LHCN-M2 (cell line): ENCODE results near the gene INSYN2B. TPM values are rescaled to one million over a fixed set of nuclear protein-coding genes. Genes with fewer than 3 reads are reported as not detected.

Experiments used
- DNase-seq: peaks from one replicate; pipeline ENCODE4 v3.0.0-alpha.2; 2012; ENCODE audit warnings: low read depth
- total RNA-seq: library from RNA; depleted of rRNA; stranded (reverse); fragments of >200 nt; gene quantifications from 2 replicates; pipeline ENCODE4 v1.2.3, GENCODE V29; 2014

INSYN2B gene
- total RNA-seq, 1 experiment from 2014 or later, result 7.4 TPM

DNA sequence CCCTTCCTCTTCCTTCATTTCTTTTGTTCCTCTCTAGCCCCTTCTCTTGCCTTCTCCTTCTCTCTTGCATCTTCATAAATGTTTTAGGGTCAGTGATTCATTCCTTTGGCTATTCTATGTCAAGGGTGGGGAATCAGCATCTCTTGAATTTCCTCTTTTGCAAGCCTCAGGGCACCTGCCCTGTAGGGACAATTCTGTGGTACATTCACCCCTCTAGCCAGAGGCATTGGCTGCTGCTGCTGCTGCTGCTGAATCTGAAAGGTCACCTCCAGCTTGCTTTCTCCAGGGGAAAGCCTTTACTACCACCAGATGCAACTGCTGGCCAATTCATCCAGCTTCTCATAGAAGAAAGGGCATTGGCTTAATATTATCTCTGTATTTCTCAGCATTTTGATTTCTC is 87.3 kb downstream of the INSYN2B start:
- peak; percentile 13 for DNase-seq

DNA sequence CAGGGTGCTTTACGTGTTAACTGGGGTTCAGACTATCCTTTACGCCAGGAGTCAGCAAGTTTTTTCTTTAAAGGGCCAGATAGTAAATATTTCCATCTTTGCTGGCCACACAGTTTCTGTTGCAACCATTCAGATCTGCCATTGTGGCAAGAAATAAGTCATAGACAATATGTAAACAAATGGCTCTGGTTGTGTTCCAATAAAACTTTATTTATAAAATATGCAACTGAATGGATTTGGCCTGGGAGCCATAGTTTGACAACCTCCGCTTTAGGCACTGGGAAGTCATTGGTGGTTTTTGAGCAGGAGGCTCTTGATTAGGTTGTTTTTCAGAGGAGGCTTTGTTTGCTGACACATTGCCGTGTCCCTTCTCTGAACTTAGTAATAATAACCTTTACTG is 90.7 kb downstream of the INSYN2B start:
- no peak for DNase-seq

DNA sequence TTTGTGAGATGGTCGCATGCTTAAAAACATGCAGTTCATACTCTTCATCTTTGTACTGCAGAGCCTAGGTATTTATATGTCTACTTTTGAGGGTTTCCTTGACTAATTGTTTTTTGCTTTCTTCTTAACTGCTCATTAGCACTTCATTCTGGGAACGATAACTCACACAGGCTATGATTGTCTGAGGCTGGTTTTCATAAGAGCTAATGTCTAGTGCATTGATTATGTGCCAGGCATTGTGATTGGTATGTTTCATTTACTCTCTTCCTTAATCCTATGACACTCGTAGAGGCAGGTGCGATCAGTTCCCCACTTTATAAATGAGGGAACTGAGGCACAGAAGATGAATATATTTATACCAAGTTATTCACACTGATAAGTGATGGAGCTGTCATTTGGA is 93.6 kb downstream of the INSYN2B start:
- no peak for DNase-seq

DNA sequence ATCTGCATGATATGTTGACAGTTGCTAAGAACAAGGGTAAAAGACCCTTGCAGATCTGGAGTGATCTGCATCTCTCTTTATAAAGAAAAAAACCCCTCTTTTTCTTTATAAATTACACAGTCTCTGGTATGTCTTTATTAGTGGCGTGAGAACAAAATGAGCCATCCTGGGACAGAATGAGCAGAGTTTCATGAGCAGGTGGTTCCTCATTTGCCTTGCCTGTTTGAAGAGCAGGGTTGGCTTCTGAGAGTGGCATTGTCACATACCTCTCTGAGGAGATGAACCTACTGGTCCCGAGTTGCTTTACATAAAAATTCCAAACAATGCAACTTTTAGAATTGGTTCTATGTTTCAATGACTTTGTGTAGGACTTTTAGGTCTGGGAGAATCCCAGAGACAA is 94.3 kb downstream of the INSYN2B start:
- DNase-seq, result no peak

DNA sequence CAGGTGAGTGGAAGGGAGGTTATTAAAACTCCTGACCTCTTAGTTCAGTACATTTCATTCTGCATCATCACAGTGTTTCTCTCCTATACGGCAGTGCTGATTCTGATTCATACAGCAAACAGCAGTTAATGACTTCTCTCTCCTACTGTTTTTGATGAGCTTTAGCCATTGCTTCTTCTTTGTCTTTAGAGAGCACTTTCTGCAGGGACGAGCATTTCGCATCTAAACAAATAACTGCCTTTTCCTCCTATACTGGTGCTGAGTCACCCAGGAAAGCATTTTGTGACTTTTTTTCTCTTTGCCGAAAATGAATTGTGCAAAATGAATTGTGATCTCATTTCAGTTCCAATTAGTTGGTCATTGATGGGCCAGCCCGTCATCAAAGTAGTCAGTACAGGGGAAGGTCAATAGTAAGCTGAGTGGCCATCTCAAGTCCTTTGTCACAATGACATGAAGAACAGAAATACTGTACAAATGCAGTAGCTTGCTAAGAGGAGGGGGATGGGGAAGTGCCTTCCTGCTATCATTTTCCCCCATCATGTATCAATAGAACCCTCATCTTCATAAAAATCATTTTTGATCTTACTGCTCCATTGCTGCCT is 98.5 kb downstream of the INSYN2B start:
- DNase-seq, result no peak

DNA sequence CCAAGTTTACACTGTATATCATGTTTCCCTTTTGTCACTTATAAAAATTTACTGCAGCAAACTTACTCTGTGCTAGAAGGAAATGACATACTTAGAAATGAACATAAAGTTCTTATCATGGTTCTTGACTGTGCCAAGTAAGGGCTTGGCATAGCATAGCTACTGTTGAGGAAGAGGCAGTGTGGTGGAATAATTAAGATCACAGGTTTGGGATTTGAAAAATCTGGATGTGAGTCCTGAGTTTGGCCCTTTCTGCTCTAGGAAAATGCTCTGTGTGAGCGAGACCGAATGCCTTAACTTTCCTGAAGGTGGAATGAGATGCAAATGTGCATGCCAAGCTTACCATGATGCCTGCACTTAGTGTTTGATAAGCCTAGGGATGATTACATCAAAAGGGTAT is 99.5 kb downstream of the INSYN2B start:
- DNase-seq, result no peak

DNA sequence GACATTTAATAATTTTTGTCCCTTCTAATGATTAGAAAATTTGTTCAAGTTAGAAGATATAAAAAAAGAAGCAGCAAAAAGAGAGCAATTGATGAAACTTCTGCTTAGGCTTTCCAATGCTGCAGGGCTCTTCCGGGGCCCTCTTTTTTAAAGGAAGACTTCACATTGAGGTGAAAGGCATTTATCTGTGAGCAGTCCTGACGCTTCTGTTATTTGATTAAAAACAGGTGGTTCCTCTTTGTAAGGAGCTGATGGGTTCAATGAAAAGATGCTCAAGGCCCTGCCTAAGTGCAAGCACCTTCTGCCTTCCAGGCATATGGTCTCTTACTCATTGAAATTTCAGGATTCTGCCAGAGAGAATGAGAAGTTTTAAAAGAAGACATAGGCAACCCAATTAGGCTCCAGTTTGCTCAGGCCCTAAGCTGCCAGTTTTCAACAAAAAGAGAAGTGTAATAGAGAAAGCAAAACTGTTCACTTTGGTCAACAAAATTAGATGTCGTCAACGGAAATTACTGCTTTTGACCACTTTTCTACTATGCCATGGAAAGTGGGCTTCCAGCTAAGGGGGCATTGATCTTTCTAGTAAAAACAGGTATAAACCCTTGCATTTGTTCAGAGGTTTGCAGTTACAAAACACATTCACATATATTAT is 100.2 kb downstream of the INSYN2B start:
- no peak for DNase-seq

DNA sequence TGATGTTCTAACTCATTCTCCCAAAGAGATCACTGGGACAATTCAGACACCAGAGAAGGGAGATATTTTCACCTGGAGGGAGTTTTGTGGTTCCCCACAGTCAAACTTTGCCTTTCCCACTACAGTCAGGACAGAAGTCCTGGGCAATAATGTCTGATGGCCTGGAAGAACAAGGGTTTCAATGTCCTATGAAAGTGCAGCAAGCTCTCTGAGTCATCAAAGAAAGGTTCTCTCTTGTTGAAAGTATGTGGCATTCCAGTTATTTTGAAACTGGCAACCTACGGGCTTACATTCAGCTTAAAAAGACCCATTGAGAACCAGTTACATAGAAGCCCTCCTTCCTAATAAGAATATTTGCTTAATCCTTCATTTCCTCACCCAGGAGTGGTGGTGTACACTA is 103.9 kb downstream of the INSYN2B start:
- peak; percentile 25 for DNase-seq

DNA sequence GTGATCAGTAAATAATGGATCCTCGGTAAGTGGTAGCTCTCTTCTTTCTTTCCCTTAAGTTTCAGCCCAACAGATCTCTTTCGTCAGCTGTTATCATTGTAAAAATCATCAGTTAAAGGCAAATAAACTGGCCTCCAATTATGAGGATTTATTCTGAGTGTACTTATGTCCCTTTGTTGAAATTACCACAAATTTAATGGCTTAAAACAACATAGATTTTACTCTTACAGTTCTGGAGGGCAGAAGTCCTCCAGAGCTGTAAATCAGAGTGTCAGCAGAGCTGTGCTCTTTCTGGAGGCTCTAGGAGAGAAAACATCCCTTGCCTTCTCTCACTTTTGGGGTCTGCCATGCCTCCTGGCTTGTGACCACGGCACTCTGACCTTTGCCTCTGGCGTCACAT is 104.6 kb downstream of the INSYN2B start:
- no peak for DNase-seq

DNA sequence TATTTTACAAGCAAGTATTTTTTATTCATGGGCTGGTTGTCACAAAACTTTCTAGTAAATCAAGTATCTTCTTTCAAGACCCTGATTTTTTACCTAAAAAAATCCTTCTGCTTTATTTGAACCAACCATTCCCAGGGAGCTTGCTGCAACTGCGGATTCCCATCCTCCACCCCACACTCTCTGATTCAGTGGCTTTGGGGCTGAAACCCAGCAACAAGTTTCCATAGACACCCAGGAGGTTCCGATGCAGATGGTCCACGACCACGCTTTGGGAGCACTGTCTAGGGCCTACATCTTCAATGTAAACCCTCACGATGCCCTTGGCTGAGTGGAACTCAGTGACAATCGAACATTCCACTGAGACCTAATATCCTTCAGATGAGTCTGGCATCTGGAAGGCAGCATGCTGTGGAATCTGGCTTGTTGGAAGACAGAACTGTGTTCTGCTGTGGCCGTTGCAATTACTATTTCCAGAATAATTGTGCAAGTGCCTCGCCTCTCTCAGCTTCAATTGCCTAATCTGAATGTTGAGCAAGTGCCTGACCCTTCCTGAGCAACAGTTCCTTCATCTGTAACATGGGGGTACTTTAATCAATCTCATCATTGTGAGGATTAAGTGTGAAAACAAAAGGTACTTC is 105.1 kb downstream of the INSYN2B start:
- DNase-seq, result peak; percentile 10

DNA sequence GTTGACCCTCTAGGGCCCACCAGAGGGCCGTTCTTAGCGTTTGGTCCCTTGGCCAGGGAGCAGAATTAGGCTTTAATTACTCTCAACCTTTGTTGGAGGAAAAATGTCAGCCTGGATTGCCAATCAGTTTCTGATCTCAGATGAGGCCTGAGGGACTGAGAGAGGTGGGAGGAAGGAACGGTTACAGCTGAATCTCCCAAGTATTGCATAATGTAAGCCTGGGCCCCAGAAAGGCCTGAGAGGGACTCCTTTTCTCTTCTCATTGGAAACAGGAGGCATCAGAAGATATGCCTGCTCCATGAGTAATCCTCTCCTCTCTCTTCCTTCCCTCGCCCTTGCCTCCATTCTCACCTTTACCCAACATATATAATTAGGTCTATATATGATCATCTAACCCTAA is 105.7 kb downstream of the INSYN2B start:
- DNase-seq, result no peak

DNA sequence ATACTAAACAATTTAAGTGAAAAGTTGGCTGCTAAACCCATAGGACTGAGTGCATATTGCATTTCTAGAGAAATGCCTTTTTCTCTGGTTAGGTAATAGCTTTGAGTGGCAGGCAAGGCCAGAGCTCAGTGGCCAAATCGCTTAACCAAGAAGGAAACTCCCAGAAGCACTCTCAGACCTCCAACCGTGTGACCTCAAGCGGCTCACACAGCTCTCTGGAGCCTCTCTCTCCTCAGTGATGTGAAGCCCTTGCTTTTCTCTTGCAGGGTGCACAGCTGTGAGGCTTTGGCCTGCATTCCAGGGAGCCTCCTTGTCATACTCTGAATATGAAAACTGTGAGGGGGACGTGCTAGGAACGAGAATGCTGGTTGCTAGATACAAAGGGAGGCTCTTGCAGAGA is 106.7 kb downstream of the INSYN2B start:
- DNase-seq, result peak; percentile 5

DNA sequence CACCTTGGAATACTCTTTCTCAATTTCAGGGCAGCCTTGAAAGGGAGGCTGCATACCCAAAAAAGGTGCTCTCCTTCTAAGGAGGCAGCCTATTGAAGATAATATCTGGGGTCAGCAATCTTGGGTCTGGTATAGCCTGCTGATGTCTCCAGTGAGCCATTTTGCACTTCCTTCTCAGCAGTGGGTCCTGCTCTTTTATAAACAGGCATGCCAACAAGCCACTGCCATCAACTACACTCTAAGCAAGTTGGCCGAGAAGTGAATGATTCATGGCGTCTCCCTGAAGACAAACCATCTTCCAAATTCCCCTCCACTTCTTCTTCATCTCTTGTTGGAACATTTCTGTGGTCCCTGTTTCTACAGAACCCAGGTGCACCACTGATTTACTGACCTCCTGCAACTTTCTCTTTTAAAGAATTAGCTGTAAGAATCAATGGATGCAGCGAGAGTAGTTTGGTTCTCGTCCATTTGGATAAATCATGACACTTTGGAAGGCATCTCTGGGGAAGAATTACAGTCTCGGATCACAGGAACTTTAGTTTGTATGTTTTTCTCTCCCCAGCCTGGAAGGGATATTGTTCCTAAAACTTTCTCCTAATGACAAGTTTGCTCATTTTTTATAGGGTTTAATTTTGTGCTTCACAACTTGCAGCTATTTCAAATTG is 108.3 kb downstream of the INSYN2B start:
- no peak for DNase-seq

DNA sequence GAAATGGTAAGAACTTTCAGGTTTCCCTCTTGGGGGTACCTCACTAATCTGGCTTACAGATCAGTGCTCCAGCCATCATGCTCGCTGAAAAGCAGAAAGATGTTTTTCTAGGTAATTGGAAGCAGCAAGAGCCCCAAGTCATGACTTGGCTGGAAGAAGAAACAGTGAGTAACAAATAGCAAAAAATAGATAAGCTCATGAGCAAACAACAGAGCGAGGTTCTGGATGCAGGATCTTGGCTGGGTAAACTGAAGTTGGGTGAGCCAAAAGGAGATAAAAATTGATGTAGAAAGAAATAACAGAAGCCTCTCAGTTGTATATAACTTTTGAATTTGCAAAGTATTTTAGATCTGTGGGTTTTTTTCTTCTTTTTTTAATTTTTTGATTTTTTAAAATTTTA is 110.1 kb downstream of the INSYN2B start:
- DNase-seq, result no peak

DNA sequence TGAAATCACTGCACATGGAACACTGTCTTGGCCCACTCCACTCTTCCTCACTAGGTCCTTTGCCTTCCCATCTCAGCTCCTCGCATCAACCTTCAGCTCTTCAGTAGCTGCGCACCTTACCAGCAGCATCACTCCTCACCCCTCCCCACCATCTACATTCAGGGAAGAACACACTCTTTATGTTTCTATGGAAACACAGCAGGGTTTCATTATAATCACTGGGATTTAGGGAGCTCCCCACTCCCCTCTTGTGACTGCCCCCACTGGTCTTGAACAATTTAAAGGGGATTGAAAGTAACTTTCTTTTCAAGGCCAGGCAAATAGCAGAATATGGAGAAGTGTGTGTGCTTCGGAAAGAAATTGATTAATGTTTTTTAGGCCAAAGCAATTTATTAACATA is 111.2 kb downstream of the INSYN2B start:
- no peak for DNase-seq

DNA sequence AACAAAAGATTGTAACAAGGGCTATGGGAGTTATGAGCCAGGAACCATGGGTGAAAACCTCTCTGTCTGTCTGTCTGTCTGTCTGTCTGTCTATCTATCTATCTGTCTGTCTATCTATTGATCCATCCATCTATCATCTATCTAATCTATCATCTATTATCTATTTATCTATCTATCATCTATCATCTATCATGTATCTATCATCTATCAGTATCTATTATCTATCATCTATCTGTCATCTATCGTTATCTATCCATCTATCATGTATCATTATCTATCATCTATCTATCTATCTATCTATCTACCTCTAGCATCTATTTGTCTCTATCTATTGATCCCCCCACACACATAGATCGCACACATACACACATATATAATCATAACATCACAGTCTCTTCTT is 112.9 kb downstream of the INSYN2B start:
- DNase-seq, result no peak

DNA sequence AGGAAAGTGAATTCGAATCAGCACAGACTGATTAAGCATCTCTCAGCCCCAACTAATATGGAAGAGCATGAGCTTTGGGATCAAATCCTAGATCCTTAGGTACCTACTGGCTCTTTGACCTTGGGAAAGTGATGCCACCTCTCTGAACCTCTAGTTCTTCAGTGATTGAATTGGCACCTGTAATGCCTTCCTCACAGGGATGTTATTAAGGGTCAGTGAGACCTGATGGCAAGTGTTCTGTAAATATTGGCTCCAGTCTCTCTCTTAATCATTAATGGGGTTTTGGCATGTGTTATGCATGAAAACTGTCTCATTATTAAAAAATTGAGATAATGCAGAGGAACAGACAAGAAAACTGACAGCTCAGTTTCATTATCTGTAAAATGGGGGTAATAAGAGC is 115.8 kb downstream of the INSYN2B start:
- no peak for DNase-seq

DNA sequence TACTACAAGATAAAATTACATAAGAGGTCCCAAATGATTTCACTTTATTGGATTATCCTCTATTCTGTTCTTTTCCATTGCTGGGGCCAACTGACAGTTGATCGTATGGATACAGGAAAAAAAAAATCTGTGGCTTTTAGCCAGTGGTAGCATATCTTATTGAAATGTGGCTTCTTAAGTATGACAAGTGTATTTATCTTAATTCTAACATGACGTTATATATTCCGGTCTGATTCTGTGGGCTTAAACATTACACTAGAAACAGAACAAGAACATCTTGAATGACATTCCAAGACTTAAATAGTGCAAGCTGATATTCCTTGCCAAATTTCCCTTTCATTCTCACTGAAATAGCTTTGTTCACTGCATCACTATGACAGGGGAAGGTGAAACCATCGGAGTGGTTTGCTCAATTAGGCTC is 117.9 kb downstream of the INSYN2B start:
- no peak for DNase-seq

DNA sequence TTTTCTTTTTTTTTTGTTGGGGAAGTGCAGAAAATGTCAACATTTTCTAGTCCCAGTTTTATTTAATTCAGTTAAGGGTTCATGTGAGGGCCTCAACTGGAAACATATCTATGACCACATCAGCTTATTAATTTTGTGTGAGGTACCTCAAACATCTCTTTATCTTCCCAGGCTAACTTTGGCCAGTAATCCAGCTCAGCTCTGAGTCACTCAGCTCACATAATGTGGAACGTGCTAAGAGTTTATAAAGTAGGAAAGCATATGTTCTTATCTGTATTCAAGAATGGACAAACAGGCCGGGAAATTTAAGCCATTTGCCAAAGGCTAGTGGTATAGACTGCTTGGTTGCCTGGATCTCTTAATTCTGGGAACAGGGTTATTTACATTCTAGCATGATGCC is 118.4 kb downstream of the INSYN2B start:
- DNase-seq, result peak; percentile 72

DNA sequence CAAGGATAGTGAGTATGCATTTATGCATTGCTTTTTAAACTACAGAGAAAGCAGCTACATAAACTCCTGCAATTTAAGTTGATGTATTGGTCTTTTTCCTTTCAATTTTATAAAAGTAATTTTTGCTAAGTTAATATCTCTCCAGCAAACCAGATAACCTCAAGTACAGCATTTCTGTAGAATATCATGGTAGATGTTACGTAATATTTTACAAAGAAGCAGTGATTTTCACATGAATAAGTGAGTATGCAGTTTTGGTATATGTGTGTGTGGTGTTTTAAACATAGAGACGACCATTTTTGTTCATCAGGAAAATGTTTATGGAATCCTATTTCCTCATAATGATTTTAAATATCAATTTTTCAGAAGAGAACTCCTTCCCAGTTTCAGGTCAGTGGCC is 118.9 kb downstream of the INSYN2B start:
- DNase-seq, result no peak

DNA sequence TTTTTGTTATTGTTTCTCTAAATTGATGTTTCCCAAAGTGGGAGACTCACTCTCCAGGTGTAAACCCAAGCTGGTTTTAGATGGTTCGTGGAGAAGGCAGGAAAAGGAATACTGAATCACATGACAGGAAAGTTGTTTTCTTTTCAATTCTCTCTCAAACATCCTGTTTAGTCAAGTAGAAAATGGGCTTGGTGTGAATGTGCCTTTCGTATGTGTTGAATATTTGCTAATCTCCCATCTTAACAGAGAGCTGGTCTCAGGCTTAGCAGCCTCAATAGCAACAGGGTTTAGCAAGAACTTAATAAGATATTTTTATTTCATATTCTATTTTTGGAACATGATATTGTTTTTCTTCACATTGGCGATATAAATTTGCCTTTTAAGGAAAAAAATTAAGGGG is 119.7 kb downstream of the INSYN2B start:
- DNase-seq, result no peak

DNA sequence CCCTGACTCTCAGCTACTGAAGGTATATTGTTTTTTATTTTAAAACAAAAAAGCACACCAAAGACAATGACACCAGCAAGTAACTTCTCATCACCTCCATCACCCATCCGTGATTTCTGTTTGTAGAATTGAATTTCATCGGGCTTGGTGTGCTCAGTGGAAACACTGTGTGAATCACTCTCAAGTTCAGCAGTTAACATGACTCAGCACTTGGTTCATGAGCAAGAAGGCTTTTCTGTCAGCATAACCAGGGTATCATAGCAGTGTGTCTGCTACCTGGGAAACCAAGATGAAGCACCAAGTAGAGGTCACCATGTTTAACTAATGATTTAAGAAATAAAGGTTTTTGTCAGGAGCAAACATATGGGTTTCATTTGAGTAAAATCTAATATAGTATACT is 123.7 kb downstream of the INSYN2B start:
- DNase-seq, result peak; percentile 84
